ENCODE results near the gene NLN. TPM values are rescaled to one million over a fixed set of nuclear protein-coding genes. Genes with fewer than 3 reads are reported as not detected.
"Not testable (repeated sequence)": the region's sequence is repeated elsewhere in the genome, so short reads cannot be mapped to it uniquely, and the experiment has no call there.

NLN gene
- total RNA-seq, 1 donor from 2014 or later = 15.1 TPM

- DNase-seq = no peak
- ATAC-seq (ENCODE audit: poor library complexity) = no peak
- intact Hi-C loops (cut with DNase I) = no loop called here
These were observed 78.8 kb downstream of the NLN start for GRCh38 chr5:65800775-65801174.

DNA sequence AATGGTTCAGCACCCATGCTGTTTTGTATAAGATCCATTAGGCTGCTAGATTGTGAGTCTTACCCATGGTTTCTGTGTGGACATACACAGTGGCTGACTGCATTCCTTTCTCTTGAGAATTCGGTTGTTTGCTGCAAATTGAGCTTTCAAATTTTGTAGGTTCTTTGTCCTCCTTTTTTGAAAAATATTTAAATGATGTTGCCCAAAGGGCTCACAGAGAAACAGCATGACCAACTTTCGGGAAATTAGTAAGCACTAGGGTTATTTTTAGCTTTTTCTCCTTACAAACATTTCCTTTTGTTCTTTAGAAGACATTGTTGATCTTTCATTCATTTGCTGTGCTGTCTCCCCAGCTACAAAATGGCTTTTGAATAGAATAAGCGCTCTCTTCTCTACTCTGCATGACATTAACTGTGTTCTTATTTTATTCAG is 79.4 kb downstream of the NLN start:
- no peak for ATAC-seq (ENCODE audit: poor library complexity)
- no peak for DNase-seq
- intact Hi-C loops (cut with DNase I) = no loop called here

DNA sequence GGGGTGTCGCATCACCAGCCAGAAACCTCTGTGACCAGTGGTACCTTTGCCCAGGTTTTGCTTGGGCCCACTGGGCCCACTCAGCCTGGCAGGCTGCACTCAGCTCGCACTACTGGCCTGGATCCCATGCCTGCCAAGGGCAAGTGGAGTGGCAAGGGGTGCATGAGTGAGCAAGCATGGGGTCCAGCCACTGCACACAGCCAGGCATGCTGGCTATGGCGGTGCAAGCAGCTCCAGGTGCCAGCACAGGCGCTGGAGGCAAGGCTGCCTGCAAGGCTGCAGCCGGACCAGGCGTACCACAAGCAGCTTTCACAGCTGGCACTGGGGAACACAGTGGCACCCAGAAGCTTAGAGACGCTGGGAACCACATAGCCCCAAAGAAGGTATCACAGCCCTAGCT is 80.1 kb downstream of the NLN start:
- intact Hi-C loops (cut with DNase I) = no loop called here
- ATAC-seq (ENCODE audit: poor library complexity) (no peak), DNase-seq (no peak)

GRCh38 chr5:65802820-65803219 is 80.8 kb downstream of the NLN start:
- intact Hi-C loops (cut with DNase I) = no loop called here
- DNase-seq = no peak
- ATAC-seq (ENCODE audit: poor library complexity) = no peak

- no peak for ATAC-seq (ENCODE audit: poor library complexity)
- intact Hi-C loops (cut with DNase I) = no loop called here
- no peak for DNase-seq
These were observed 81.8 kb downstream of the NLN start for GRCh38 chr5:65803699-65804391.

DNA sequence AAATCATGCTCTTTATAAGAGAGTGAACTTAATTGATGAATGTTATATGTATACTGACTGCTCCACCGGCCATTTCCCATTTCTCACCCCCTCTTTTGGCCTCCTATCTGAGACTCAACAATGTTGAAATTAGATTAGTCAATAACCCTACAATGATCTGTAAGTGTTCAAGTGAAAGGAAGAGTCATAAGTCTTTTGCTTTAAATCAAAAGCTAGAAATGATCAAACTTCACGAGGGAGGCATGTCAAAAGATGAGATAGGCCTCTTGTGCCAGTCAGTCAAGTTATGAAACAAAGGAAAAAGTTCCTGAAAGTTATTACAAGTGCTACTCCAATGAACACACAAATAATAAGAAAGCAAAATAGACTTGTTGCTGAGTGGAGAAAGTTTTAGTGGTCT is 83.1 kb downstream of the NLN start:
- intact Hi-C loops (cut with DNase I) = no loop called here
- ATAC-seq (ENCODE audit: poor library complexity) = no peak
- DNase-seq = no peak

GRCh38 chr5:65807494-65807893 is 85.5 kb downstream of the NLN start:
- intact Hi-C loops (cut with DNase I); ATAC-seq (ENCODE audit: poor library complexity); DNase-seq: not testable (repeated sequence)

- intact Hi-C loops (cut with DNase I) = no loop called here
- ATAC-seq (ENCODE audit: poor library complexity) = no peak
These were observed 86.3 kb downstream of the NLN start for GRCh38 chr5:65808251-65808741.

DNA sequence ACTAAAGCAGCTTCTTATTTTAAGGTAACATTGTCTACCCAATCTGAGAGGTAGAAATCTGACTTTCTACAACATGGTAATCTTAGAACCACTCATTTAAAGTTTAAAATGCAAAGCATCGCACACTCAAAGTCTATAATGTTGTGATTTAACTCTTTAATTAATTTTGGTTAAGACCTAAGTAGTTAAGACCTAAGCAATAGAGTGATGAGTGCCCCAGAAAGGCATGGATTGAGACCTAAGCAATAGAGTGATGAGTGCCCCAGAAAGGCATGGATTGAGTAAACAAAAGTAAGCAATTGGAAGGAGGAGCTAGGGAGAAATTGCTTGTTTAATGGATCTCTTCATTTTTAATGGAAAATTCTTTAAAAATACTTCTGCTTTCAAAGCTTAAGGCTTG is 86.8 kb downstream of the NLN start:
- ATAC-seq (ENCODE audit: poor library complexity) = no peak

More at GRCh38 chr5:65808251-65808741, 86.3 kb downstream of the NLN start:
- DNase-seq = no peak

GRCh38 chr5:65809817-65810531 is 88.0 kb downstream of the NLN start:
- ATAC-seq (ENCODE audit: poor library complexity) (peak; percentile 97), DNase-seq (peak; percentile 81)
- intact Hi-C loops (cut with DNase I) = no loop called here

More for the DNA sequence above, 86.8 kb downstream of the NLN start:
- DNase-seq = no peak
- intact Hi-C loops (cut with DNase I) = no loop called here

DNA sequence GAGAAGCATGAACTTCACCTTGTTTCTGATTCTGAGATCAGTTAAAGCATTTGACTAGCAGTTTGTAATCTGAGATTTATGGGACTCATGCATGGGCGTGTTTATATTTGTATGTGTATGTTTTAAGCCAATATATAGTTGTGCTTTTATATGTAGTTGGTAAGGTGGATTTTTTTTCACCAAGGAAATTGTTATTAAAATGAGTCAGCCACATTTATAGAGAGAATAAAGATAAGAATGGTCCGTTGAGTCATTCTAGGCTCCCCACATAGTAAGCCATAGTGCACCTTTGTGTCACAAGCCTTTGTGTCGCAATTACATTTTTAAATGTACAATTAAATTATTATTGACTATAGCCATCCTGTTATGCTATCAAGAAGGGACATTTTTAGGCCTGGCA is 89.0 kb downstream of the NLN start:
- DNase-seq (no peak), ATAC-seq (ENCODE audit: poor library complexity) (no peak)
- intact Hi-C loops (cut with DNase I) = no loop called here

- DNase-seq (no peak), ATAC-seq (ENCODE audit: poor library complexity) (no peak)
- intact Hi-C loops (cut with DNase I) = no loop called here
These were observed 89.9 kb downstream of the NLN start for GRCh38 chr5:65811885-65812284.

- intact Hi-C loops (cut with DNase I) = no loop called here
- ATAC-seq (ENCODE audit: poor library complexity) (no peak), DNase-seq (no peak)
These were observed 90.6 kb downstream of the NLN start for GRCh38 chr5:65812648-65813047.

DNA sequence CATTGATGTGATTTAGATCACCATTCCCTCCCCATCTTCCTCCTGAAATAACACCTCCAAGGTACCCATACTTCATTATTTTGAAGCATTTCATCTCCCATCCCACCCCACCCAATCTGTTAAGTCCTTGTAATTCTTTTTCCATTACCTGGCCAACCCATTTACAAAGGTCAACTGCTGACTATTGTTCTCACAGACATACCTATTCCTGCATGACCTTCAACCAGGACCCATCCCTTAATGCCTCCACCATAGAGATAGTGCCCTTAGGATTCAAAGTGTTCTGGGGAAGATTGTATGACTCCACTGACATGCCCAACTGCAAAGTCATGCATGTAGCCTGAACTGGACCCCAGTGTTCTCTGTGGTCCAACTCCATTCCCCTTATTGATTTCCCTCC is 91.2 kb downstream of the NLN start:
- ATAC-seq (ENCODE audit: poor library complexity) (no peak), DNase-seq (no peak)
- intact Hi-C loops (cut with DNase I) = no loop called here

GRCh38 chr5:65815161-65815560 is 93.2 kb downstream of the NLN start:
- DNase-seq = no peak
- ATAC-seq (ENCODE audit: poor library complexity) = no peak
- intact Hi-C loops (cut with DNase I) = no loop called here

GRCh38 chr5:65816729-65817128 is 94.7 kb downstream of the NLN start:
- ATAC-seq (ENCODE audit: poor library complexity) = no peak
- intact Hi-C loops (cut with DNase I) = no loop called here
- no peak for DNase-seq

DNA sequence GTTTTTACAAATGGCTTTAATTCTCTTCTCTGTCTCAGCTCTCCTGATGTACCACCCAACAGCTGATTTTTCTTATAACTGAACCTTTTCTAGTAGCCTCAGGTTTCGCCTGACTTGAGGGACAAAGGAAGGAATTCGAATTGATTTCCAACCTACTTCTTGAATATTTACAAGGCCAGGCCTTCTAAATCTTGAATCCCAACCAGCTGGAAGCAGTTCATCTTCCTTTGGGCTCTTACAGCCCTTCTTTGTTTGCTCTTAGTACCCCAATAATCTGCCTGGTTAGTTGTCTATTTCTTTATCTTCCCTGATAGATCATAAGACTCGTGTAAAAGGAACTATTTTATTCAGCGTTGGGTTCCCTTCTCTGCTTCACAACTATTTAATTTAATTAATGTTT is 95.9 kb downstream of the NLN start:
- ATAC-seq (ENCODE audit: poor library complexity) (no peak), DNase-seq (no peak)
- intact Hi-C loops (cut with DNase I) = no loop called here

GRCh38 chr5:65818592-65818991 is 96.6 kb downstream of the NLN start:
- peak; percentile 36 for ATAC-seq (ENCODE audit: poor library complexity)
- no peak for DNase-seq
- intact Hi-C loops (cut with DNase I) = no loop called here

DNA sequence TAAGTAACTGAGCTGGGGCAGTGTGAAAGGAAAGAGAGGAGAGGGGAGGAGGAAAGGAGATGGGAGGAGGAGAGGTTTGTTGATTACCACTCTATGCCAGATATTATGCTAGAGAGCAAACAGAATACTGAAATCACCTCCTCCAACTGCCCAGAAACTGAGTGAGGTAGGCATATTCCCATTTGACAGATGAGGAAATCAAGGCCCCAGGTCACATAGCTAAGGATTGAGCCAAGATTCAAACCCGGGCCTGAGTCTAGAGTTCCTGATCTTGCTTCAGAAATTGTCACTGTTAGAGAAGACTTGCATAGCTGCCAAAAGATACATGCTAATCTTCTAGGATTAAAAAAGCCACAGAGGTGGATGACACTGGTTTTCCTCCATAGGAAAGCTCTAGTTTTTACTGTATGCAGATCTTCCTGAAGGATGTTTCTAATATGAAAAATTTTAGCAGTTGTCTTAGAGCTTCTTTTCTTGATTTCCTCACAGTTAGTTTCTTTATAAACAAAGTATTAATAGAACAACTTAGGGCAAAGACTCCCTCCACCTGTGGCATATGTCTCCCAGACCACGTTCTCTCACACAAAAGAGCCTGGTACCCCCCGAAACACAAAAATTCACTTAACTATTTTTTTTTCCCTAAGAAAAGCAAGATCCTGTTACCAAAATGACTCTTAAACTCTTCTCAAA is 97.4 kb downstream of the NLN start:
- no peak for ATAC-seq (ENCODE audit: poor library complexity)
- intact Hi-C loops (cut with DNase I) = no loop called here

DNA sequence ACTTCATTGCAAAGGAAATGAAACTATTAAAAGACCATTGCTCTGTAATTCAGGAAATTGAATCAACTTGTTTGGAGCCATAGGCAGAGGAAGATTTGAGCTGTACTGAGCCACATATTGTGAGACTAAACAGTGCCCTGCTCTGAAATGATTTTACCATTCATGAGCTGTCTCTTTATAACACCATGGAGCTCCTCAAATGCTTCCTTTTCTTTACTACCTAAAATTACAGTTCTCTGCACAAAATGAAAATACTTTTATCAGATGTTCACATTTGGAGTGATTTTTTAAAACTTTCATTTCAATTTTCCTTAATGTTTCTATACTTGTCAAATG is 97.9 kb downstream of the NLN start:
- DNase-seq (no peak), ATAC-seq (ENCODE audit: poor library complexity) (no peak)
- intact Hi-C loops (cut with DNase I) = no loop called here

More for the DNA sequence above, 97.4 kb downstream of the NLN start:
- DNase-seq = no peak
